H9 (cell line): ENCODE measurements around the gene FBXO38. TPM values are rescaled to one million over a fixed set of nuclear protein-coding genes. Genes with fewer than 3 reads are reported as not detected.

Source experiments
- DNase-seq: peaks from one replicate; pipeline ENCODE4 v3.0.0-alpha.2; 2017
- H2AFZ ChIP-seq: one replicate; pipeline ENCODE4 v1.6.1; 2013; ENCODE audit warnings: mild to moderate bottlenecking, low read length, control low read depth, moderate library complexity
- H2AK5ac ChIP-seq: 2 replicates; pipeline ENCODE4 v1.6.1; 2013; ENCODE audit warnings: low read length, control low read depth, mixed read lengths; ENCODE audit not compliant: insufficient read length
- H2BK120ac ChIP-seq: one replicate; pipeline ENCODE4 v1.6.1; 2013; ENCODE audit warnings: low read depth, mild to moderate bottlenecking, low read length, control low read depth, inconsistent platforms; ENCODE audit not compliant: poor library complexity, severe bottlenecking
- H2BK12ac ChIP-seq: 2 replicates; pipeline ENCODE4 v1.6.1; 2013; ENCODE audit warnings: low read length, control low read depth, mixed read lengths, low read depth; ENCODE audit not compliant: insufficient read length
- H2BK15ac ChIP-seq: 2 replicates; pipeline ENCODE4 v1.6.1; 2013; ENCODE audit warnings: low read depth, low read length, control low read depth
- H2BK20ac ChIP-seq: one replicate; pipeline ENCODE4 v1.6.1; 2013; ENCODE audit warnings: low read depth, mild to moderate bottlenecking, low read length, control low read depth, inconsistent platforms; ENCODE audit not compliant: poor library complexity, severe bottlenecking
- H2BK5ac ChIP-seq: 2 replicates; pipeline ENCODE4 v1.6.1; 2013; ENCODE audit warnings: low read length, control low read depth, mixed read lengths; ENCODE audit not compliant: insufficient read length
- H3K14ac ChIP-seq: 2 replicates; pipeline ENCODE4 v1.6.1; 2013; ENCODE audit warnings: low read length, control low read depth; ENCODE audit not compliant: insufficient read depth
- H3K18ac ChIP-seq: 2 replicates; pipeline ENCODE4 v1.6.1; 2013; ENCODE audit warnings: low read depth, mild to moderate bottlenecking, mixed read lengths, low read length, control low read depth; ENCODE audit not compliant: insufficient read length
- H3K23ac ChIP-seq: 2 replicates; pipeline ENCODE4 v1.6.1; 2013; ENCODE audit warnings: low read length, control low read depth, mixed read lengths, low read depth; ENCODE audit not compliant: insufficient read length
- H3K23me2 ChIP-seq: 2 replicates; pipeline ENCODE4 v1.6.1; 2013; ENCODE audit warnings: low read depth, mild to moderate bottlenecking, mixed read lengths, low read length, control low read depth; ENCODE audit not compliant: insufficient read length, poor library complexity, severe bottlenecking
- H3K27ac ChIP-seq: 2 replicates; pipeline ENCODE4 v1.5.1; 2013; ENCODE audit warnings: low read length, control low read depth, mixed read lengths, low read depth; ENCODE audit not compliant: insufficient read length
- H3K27me3 ChIP-seq: 2 replicates; pipeline ENCODE4 v1.6.1; 2013; ENCODE audit warnings: low read length, control low read depth, inconsistent platforms; ENCODE audit not compliant: insufficient read depth
- H3K4ac ChIP-seq: 2 replicates; pipeline ENCODE4 v1.6.1; 2013; ENCODE audit warnings: low read depth, mild to moderate bottlenecking, control low read depth, inconsistent platforms, low read length, moderate library complexity
- H3K4me1 ChIP-seq: 2 replicates; pipeline ENCODE4 v1.6.1; 2013; ENCODE audit warnings: low read length, control low read depth, inconsistent platforms; ENCODE audit not compliant: insufficient read depth
- H3K4me2 ChIP-seq: 2 replicates; pipeline ENCODE4 v1.6.1; 2013; ENCODE audit warnings: low read length, control low read depth, mixed read lengths; ENCODE audit not compliant: insufficient read length, insufficient read depth
- H3K56ac ChIP-seq: 2 replicates; pipeline ENCODE4 v1.6.1; 2013; ENCODE audit warnings: low read depth, mild to moderate bottlenecking, mixed read lengths, low read length, control low read depth; ENCODE audit not compliant: insufficient read length
- H3K79me1 ChIP-seq: 2 replicates; pipeline ENCODE4 v1.6.1; 2013; ENCODE audit warnings: low read depth, mild to moderate bottlenecking, moderate library complexity, low read length, control low read depth, inconsistent platforms; ENCODE audit not compliant: insufficient read depth, poor library complexity, severe bottlenecking
- H3K79me2 ChIP-seq: 2 replicates; pipeline ENCODE4 v1.6.1; 2013; ENCODE audit warnings: low read length, control low read depth, inconsistent platforms; ENCODE audit not compliant: insufficient read depth
- H3K9ac ChIP-seq: 2 replicates; pipeline ENCODE4 v1.6.1; 2013; ENCODE audit warnings: low read length, control low read depth, mixed read lengths; ENCODE audit not compliant: insufficient read length; ENCODE audit errors: extremely low read depth
- H3K9me3 ChIP-seq: one replicate; pipeline ENCODE4 v1.6.1; 2013; ENCODE audit warnings: low read depth, low read length, inconsistent platforms; ENCODE audit not compliant: control insufficient read depth
- H3T11ph ChIP-seq: one replicate; pipeline ENCODE4 v1.6.1; 2013; ENCODE audit warnings: mild to moderate bottlenecking, low read length, control low read depth, inconsistent platforms
- H4K20me1 ChIP-seq: one replicate; pipeline ENCODE4 v1.6.1; 2013; ENCODE audit not compliant: control insufficient read depth, insufficient read length, insufficient read depth
- H4K5ac ChIP-seq: 2 replicates; pipeline ENCODE4 v1.6.1; 2013; ENCODE audit warnings: low read depth, mild to moderate bottlenecking, mixed read lengths, low read length, control low read depth; ENCODE audit not compliant: insufficient read length
- H4K8ac ChIP-seq: replicated peaks from 2 replicates; pipeline ENCODE4 v1.6.1; 2013; ENCODE audit warnings: low read length, control low read depth, mixed read lengths, low read depth; ENCODE audit not compliant: insufficient read length
- H4K91ac ChIP-seq: 2 replicates; pipeline ENCODE4 v1.6.1; 2013; ENCODE audit warnings: low read depth, mild to moderate bottlenecking, moderate library complexity, mixed read lengths, low read length, control low read depth; ENCODE audit not compliant: insufficient read length
- H3K27ac Mint-ChIP-seq, 3 experiments: 2 replicates in 2 of 3; 3 replicates in 1 of 3; pipeline ENCODE4 v1.8.0; 2020 to 2021; ENCODE audit warnings: mixed read lengths in 3 of 3, mild to moderate bottlenecking in 1 of 3, moderate library complexity in 1 of 3
- H3K27me3 Mint-ChIP-seq: 2 replicates; pipeline ENCODE4 v1.8.0; 2021; ENCODE audit warnings: low read depth, mild to moderate bottlenecking, moderate library complexity, mixed read lengths
- H3K36me3 Mint-ChIP-seq, 3 experiments: 2 replicates in 2 of 3; 3 replicates in 1 of 3; pipeline ENCODE4 v1.8.0; 2020 to 2021; ENCODE audit warnings: low read depth in 3 of 3, mixed read lengths in 3 of 3; ENCODE audit not compliant: insufficient read depth in 1 of 3
- H3K4me1 Mint-ChIP-seq, 2 experiments: 2 replicates each; pipeline ENCODE4 v1.8.0; 2020; ENCODE audit warnings: mixed read lengths in 2 of 2
- H3K4me3 Mint-ChIP-seq, 2 experiments: 2 replicates in 1 of 2; 3 replicates in 1 of 2; pipeline ENCODE4 v1.8.0; 2020 to 2021; ENCODE audit warnings: mild to moderate bottlenecking in 2 of 2, mixed read lengths in 2 of 2, moderate library complexity in 1 of 2
- H3K9me3 Mint-ChIP-seq, 2 experiments: 2 replicates in 1 of 2; 3 replicates in 1 of 2; pipeline ENCODE4 v1.8.0; 2020; ENCODE audit warnings: mild to moderate bottlenecking in 2 of 2, mixed read lengths in 2 of 2, moderate library complexity in 1 of 2
- WGBS: extraction: QIAGEN DNeasy Blood & Tissue Kit; methylation state at CpG from one replicate; pipeline ENCODE4 v1.1.7; 2013; ENCODE audit warnings: missing lambda C conversion rate, low lambda C conversion rate, mixed read lengths; ENCODE audit not compliant: insufficient read length; ENCODE audit errors: extremely low coverage; 5-methylcytosine and 5-hydroxymethylcytosine counted together
- total RNA-seq: library from RNA; stranded (reverse); gene quantifications from 2 replicates; pipeline ENCODE4 v1.2.1, GENCODE V29; 2021
- TF ChIP-seq, protein P1 (sequence below): fragments of 200-600 bp; sonication (generic); conservative IDR thresholded peaks from 3 replicates; pipeline ENCODE4 v1.8.0; 2021; ENCODE audit warnings: antibody characterized with exemption, mild to moderate bottlenecking

Gene FBXO38
- total RNA-seq, 1 experiment from 2014 or later, result 34.6 TPM

DNA sequence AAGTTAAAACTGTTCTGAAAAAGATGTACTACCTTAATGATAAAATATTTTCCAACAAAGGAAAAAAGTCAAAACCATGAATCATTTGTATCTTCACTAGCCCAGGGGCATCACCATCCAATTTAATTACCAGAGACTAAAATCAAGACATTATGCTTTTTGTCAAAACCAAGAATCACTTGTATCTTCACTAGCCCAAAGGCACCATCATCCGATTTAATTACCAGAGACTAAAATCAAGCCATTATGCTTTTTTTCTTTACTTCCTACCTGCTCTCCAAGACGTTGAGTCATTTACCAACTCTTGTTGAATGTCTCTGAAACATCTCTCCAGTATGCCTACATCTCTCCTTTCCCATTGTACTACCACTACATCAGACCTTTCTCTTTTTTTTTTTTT, 37.9 kb downstream of the FBXO38 start:
- no peak for DNase-seq
- no peaks in the 10 kb centered on the region for H3K4me1 Mint-ChIP-seq
- no peak overlapping the region for H3K27ac Mint-ChIP-seq
- Histone ChIP-seq H3K27ac (no peak overlapping the region), H3K18ac (no peak overlapping the region), H4K5ac (no peak overlapping the region), H3K4me2 (no peak overlapping the region), H3K79me2 (no peaks in the 10 kb centered on the region), H2BK5ac (no peak overlapping the region), H4K8ac (no peak overlapping the region), H3K14ac (no peak overlapping the region), H3K56ac (no peak overlapping the region), H2BK20ac (no peak overlapping the region), H3K4me1 (no peaks in the 10 kb centered on the region), H3K9ac (no peak overlapping the region), H2BK15ac (no peak overlapping the region), H3K79me1 (no peaks in the 10 kb centered on the region), H4K91ac (no peak overlapping the region), H4K20me1 (no peaks in the 10 kb centered on the region), H3K27me3 (no peaks in the 10 kb centered on the region), H3K9me3 (no peaks in the 10 kb centered on the region), H2AK5ac (no peak overlapping the region), H2BK12ac (no peak overlapping the region), H2AFZ (no peak overlapping the region), H3T11ph (no peak overlapping the region), H3K23me2 (no peaks in the 10 kb centered on the region), H2BK120ac (no peak overlapping the region), H3K23ac (no peak overlapping the region), H3K4ac (no peak overlapping the region)
- H3K27me3 Mint-ChIP-seq, result no peaks in the 10 kb centered on the region
- TF ChIP-seq, protein P1, sequence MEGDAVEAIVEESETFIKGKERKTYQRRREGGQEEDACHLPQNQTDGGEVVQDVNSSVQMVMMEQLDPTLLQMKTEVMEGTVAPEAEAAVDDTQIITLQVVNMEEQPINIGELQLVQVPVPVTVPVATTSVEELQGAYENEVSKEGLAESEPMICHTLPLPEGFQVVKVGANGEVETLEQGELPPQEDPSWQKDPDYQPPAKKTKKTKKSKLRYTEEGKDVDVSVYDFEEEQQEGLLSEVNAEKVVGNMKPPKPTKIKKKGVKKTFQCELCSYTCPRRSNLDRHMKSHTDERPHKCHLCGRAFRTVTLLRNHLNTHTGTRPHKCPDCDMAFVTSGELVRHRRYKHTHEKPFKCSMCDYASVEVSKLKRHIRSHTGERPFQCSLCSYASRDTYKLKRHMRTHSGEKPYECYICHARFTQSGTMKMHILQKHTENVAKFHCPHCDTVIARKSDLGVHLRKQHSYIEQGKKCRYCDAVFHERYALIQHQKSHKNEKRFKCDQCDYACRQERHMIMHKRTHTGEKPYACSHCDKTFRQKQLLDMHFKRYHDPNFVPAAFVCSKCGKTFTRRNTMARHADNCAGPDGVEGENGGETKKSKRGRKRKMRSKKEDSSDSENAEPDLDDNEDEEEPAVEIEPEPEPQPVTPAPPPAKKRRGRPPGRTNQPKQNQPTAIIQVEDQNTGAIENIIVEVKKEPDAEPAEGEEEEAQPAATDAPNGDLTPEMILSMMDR, result no peak
- peaks cover 22 to 73% (median 67%) of the 10 kb centered on the region in 3 experiments for H3K36me3 Mint-ChIP-seq
- no peak overlapping the region for H3K4me3 Mint-ChIP-seq
- no peaks in the 10 kb centered on the region for H3K9me3 Mint-ChIP-seq
- no CpG with 5 or more reads among the region's 2 CpGs for WGBS
